GM13976 (cell line): ENCODE results near the gene MGA.

Experiments
- DNase-seq: peaks from one replicate; pipeline ENCODE4 v3.0.0; 2012; ENCODE audit warnings: low spot score
- in situ Hi-C: fragments of 300-500 bp; cut with MboI; formaldehyde crosslinking; loops from one replicate; pipeline ENCODE4 v1.12.0; 2022; ENCODE audit warnings: low sequenced_read_pairs, mixed read lengths, inconsistent platforms; ENCODE audit not compliant: unreplicated experiment
- TF ChIP-seq, protein P1 (sequence below): IDR thresholded peaks from 2 replicates; pipeline ENCODE4 v1.5.1; 2012; ENCODE audit warnings: borderline replicate concordance, mild to moderate bottlenecking; ENCODE audit not compliant: insufficient read depth; ENCODE audit errors: extremely low read depth, missing control alignments, control extremely low read depth

Gene MGA

GRCh38 chr15:41817327-41817726, 157.1 kb downstream of the MGA start:
- TF ChIP-seq, protein P1, sequence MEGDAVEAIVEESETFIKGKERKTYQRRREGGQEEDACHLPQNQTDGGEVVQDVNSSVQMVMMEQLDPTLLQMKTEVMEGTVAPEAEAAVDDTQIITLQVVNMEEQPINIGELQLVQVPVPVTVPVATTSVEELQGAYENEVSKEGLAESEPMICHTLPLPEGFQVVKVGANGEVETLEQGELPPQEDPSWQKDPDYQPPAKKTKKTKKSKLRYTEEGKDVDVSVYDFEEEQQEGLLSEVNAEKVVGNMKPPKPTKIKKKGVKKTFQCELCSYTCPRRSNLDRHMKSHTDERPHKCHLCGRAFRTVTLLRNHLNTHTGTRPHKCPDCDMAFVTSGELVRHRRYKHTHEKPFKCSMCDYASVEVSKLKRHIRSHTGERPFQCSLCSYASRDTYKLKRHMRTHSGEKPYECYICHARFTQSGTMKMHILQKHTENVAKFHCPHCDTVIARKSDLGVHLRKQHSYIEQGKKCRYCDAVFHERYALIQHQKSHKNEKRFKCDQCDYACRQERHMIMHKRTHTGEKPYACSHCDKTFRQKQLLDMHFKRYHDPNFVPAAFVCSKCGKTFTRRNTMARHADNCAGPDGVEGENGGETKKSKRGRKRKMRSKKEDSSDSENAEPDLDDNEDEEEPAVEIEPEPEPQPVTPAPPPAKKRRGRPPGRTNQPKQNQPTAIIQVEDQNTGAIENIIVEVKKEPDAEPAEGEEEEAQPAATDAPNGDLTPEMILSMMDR: no peak
- in situ Hi-C loops: no loop called here
- DNase-seq: no peak

DNA sequence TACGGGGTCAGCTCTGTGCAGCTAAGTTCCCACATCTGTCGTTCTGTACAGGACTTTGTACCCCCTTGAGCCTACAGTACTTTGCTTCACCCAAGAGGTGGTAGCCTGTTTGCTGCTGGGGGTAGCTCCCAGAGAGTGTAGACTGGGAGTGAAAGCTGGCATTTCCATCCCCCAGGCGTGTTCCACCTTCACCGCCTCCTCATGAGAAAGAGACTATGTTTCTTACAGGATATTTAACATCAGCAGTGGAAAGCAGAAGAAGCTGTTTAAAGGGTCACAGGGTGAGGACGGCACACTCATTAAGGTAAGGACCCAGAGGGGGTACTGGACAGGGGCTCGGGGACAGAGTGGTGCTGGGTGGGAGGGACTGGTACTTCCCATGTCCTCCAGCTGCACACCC, 157.6 kb downstream of the MGA start:
- TF ChIP-seq, protein P1: no peak
- no peak for DNase-seq
- in situ Hi-C loops: no loop called here

DNA sequence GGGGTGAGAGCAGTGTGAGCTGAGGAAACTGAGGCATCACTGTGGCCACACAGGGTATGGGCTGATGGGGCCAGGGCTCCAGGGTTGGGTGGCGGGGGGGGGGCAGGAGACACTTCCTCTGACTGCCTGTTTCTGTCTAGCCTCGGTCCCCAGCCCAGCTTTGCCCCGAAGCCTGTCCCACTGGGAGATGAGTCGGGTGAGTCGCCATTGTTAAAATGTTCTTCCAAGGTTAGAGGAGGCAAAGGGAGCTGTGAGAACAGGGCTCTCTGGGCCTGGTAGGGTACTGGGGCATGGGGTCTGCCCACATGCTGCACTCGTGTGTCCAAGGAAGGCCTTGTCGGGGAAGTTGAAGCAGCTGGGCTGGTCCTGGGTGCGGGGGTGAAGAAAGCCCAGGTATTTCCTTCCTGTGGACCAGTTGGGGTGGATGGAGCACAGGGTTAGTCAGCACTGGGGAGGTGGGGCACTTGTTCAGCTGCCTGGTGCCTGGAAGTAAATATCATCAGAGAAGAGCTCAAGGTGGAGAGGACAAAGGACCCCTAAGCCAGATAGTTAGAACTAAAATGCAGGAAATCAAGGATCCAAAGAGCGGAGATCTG, 159.3 kb downstream of the MGA start:
- DNase-seq: no peak
- TF ChIP-seq, protein P1: no peak
- in situ Hi-C loops: no loop called here

DNA sequence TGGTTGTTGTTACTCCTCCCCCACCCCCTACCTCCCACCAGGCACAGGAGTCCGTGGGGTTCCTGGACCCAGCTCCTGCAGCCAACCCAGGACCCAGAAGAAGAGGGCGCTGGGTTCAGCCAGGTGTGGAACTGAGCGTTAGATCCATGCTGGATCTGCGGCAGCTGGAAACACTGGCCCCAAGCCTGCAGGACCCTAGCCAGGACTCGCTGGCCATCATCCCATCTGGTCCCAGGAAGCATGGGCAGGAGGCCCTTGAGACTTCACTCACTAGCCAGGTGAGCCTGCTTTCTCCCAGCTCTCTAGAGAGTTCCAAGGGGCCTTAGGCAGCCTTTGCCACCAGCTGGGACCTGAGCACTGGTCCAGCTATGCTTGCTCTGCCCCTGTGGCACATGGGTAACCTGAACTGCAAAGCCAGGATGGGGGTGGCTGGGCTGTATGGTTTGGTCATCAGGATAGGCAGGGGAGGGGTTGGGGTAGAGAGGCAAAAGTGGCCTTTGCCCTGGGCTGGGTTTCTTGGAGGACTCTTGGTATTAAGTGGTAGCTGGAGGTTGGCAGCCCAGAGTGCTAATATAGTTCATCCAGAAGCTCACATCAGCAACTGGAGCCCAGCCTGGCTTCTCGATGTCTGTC, 160.7 kb downstream of the MGA start:
- DNase-seq: no peak
- TF ChIP-seq, protein P1: no peak
- in situ Hi-C loops: no loop called here

DNA sequence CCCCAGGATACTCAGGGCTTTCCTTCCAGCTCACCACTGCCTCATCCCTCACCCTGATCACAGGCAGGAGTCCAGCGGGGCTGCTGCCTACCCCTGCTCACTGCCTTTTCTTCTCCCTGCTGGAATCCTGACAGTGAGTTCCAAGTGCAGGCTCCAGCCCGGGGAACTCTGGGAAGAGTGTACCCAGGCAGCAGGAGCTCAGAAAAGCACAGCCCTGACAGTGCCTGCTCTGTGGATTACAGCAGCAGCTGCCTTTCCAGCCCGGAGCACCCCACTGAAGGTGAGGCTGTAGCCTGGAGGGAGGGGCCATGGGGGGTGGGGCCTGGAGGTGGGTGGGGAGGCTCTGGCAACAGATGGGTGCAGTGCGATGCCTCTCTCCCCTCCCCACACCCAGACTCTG, 161.6 kb downstream of the MGA start:
- TF ChIP-seq, protein P1: no peak
- in situ Hi-C loops: no loop called here
- no peak for DNase-seq

DNA sequence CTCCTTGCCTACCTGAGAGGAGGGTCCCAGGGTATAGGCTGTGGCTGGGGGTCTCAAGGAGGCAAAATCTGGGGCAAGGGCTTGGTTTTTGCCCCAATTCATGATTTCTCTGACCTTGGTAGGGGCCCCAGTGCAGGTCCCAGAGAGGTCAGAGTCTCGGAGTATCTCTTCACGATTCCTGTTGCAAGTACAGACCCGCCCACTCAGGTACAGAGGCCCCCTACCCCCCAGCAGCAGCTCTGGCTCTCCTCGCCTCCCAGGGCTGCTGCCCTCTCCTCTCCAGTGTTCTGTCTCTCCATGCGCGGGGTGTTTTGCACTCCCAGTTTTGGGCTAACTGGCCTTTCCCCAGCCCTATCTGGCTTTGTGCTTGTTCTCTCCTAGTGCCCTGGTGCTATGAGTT, 162.3 kb downstream of the MGA start:
- TF ChIP-seq, protein P1: no peak
- in situ Hi-C loops: no loop called here
- DNase-seq: no peak
